Measurements from ENCODE around the gene GSTO2.
A peak's percentile ranks its signal among the peaks of the same experiment; 100 is the strongest.

The GSTO2 gene

GRCh38 chr10:104308439-104308903 lies 39.5 kb downstream of the GSTO2 start:
- no peak for DNase-seq (ENCODE audit: low spot score)

GRCh38 chr10:104309980-104310978 lies 41.3 kb downstream of the GSTO2 start:
- DNase-seq (ENCODE audit: low spot score) = no peak

- no peak for DNase-seq (ENCODE audit: low spot score)
These were observed 42.3 kb downstream of the GSTO2 start for GRCh38 chr10:104311184-104311720.

GRCh38 chr10:104314591-104315485 lies 45.9 kb downstream of the GSTO2 start:
- no peak for DNase-seq (ENCODE audit: low spot score)

- no peak for DNase-seq (ENCODE audit: low spot score)
These were observed 46.5 kb downstream of the GSTO2 start for GRCh38 chr10:104315486-104315921.

- DNase-seq (ENCODE audit: low spot score) = no peak
These were observed 47.5 kb downstream of the GSTO2 start for GRCh38 chr10:104316321-104317099.

- no peak for DNase-seq (ENCODE audit: low spot score)
These were observed 48.3 kb downstream of the GSTO2 start for GRCh38 chr10:104317269-104317710.

- DNase-seq (ENCODE audit: low spot score) = no peak
These were observed 48.8 kb downstream of the GSTO2 start for GRCh38 chr10:104317726-104318299.

- no peak for DNase-seq (ENCODE audit: low spot score)
These were observed 49.3 kb downstream of the GSTO2 start for GRCh38 chr10:104318326-104318725.

- DNase-seq (ENCODE audit: low spot score) = no peak
These were observed 50.1 kb downstream of the GSTO2 start for GRCh38 chr10:104318810-104319741.

GRCh38 chr10:104321226-104321625 lies 52.2 kb downstream of the GSTO2 start:
- no peak for DNase-seq (ENCODE audit: low spot score)

GRCh38 chr10:104321725-104322415 lies 52.9 kb downstream of the GSTO2 start:
- DNase-seq (ENCODE audit: low spot score) = no peak

GRCh38 chr10:104322416-104322782 lies 53.4 kb downstream of the GSTO2 start:
- no peak for DNase-seq (ENCODE audit: low spot score)

GRCh38 chr10:104323085-104323484 lies 54.1 kb downstream of the GSTO2 start:
- no peak for DNase-seq (ENCODE audit: low spot score)

GRCh38 chr10:104323760-104324201 lies 54.8 kb downstream of the GSTO2 start:
- DNase-seq (ENCODE audit: low spot score) = no peak

- peak; percentile 66 for DNase-seq (ENCODE audit: low spot score)
These were observed 55.3 kb downstream of the GSTO2 start for GRCh38 chr10:104324221-104324686.

GRCh38 chr10:104324931-104325330 lies 55.9 kb downstream of the GSTO2 start:
- no peak for DNase-seq (ENCODE audit: low spot score)

GRCh38 chr10:104325436-104326435 lies 56.8 kb downstream of the GSTO2 start:
- no peak for DNase-seq (ENCODE audit: low spot score)

Measured in Ammon's horn (tissue), 1 donor.